Right forelimb (tissue), 1 donor: ENCODE data around the gene NRSN2.

Experiments
- DNase-seq: peaks from one replicate; pipeline ENCODE4 v3.0.0-alpha.2; 2018

NRSN2 gene

GRCh38 chr20:397432-398237 lies 50.7 kb downstream of the NRSN2 start:
- no peak for DNase-seq

GRCh38 chr20:399182-399707 lies 52.3 kb downstream of the NRSN2 start:
- no peak for DNase-seq

GRCh38 chr20:400128-400453 lies 53.2 kb downstream of the NRSN2 start:
- no peak for DNase-seq

- DNase-seq, result no peak
These were observed 53.8 kb downstream of the NRSN2 start for GRCh38 chr20:400454-401275.

GRCh38 chr20:401682-402495 lies 55.0 kb downstream of the NRSN2 start:
- DNase-seq, result no peak

GRCh38 chr20:402496-402885 lies 55.6 kb downstream of the NRSN2 start:
- DNase-seq, result no peak

GRCh38 chr20:402898-403581 lies 56.1 kb downstream of the NRSN2 start:
- no peak for DNase-seq

GRCh38 chr20:403582-403957 lies 56.7 kb downstream of the NRSN2 start:
- DNase-seq, result no peak

GRCh38 chr20:404088-404487 lies 57.2 kb downstream of the NRSN2 start:
- DNase-seq, result no peak
